ENCODE results near the gene PTPN18.
A peak's percentile ranks its signal among the peaks of the same experiment; 100 is the strongest.
"Not testable (repeated sequence)": the region's sequence is repeated elsewhere in the genome, so short reads cannot be mapped to it uniquely, and the experiment has no call there.

PTPN18 gene

DNA sequence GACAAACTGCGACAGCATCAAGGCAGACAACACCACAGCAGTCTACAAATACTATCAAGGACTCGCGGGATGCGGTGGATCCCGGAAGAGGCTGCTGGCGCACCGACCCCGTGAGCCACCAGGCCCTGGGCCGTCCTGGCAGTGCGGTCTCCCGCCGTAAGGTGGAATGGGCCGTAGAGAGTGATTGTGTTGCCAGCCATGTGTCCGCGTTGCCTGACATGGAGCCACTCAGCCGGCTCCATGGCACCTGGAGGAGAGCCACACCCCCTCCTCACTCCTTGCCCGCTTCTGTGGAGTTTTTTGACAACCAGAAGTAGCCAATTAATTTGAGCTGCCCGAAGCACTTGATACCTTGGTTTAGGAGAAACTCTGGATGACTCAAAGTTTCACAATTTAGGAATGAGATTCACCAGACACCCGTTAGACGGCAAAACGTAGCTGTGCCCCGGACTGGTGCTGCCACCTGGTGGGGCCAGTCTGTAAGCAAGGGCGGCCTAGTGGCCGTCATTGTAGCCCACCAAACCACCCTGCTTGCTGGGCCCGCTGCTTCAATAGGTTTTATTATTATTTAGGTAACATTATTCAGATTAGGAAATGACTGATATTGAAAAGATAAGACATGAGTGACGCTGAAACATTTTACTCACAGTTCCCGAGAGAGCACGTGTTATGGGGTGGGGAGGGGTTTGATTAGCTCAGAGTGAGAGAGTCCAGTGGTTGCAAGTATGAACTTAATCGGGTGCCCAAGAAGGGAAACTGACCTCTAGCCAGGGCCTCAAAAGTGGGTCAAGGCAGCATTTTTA lies 23.4 kb upstream of the PTPN18 start:
- no peak overlapping the region for H3K4me2 ChIP-seq
- H3K4me1 ChIP-seq: 0 out of 2 replicates have a peak, but pooled peaks cover 6% of the 10 kb centered on the region
- H4K20me1 ChIP-seq: no peaks in the 10 kb centered on the region
- 0 out of 2 replicates have a peak, but pooled peaks cover under 1% of the 10 kb centered on the region for H3K36me3 ChIP-seq
- no peak overlapping the region for H3K4me3 ChIP-seq
- no peak overlapping the region for H3K9ac ChIP-seq
- H3K9me3 ChIP-seq: peaks cover 12% of the 10 kb centered on the region
- H3K27me3 ChIP-seq: no peaks in the 10 kb centered on the region
- TF ChIP-seq Cebpa-rat (IDR thresholded peaks at IDR 0.05): no peak
- no peak overlapping the region for H3K27ac ChIP-seq

DNA sequence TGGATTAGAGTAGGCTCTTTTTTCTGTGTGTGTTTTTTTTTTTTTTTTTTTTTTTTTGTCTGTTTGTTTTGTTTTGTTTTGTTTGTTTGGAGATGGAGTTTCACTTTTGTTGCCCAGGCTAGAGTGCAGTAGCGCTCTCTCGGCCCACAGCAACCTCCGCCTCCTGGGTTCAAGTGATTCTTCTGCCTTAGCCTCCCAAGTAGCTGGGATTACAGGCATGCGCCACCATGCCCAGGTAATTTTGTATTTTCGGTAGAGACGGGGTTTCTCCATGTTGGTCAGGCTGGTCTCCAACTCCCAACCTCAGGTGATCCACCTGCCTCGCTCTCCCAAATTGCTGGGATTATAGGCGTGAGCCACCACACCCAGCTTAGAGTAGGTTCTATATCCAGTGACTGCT lies 22.6 kb upstream of the PTPN18 start:
- H4K20me1 ChIP-seq, H3K27ac ChIP-seq, H3K27me3 ChIP-seq, H3K4me1 ChIP-seq, H3K4me2 ChIP-seq, H3K9ac ChIP-seq, H3K4me3 ChIP-seq, H3K36me3 ChIP-seq: not testable (repeated sequence)
- peaks cover 12% of the 10 kb centered on the region for H3K9me3 ChIP-seq

DNA sequence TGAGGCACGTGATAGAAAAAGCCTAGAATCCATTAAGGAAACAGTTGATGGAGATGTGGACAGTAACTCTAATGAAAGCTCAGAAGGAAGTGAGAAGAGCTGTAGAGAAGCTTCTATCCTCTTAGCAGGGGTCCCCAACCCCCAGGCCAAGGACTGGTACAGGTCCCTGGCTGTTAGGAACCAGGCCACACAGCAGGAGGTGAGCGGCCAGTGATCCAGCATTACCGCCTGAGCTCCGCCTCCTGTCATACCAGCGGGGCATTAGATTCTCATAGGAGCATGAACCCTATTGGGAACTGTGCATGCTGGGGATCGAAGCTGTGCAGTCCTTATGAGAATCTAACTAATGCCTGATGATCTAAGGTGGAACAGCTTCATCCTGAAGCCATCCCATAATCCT lies 21.8 kb upstream of the PTPN18 start:
- H3K4me3 ChIP-seq: no peak overlapping the region
- no peaks in the 10 kb centered on the region for H4K20me1 ChIP-seq
- no peak overlapping the region for H3K4me2 ChIP-seq
- no peak overlapping the region for H3K9ac ChIP-seq
- TF ChIP-seq Cebpa-rat (IDR thresholded peaks at IDR 0.05): no peak
- H3K4me1 ChIP-seq: 0 out of 2 replicates have a peak, but pooled peaks cover 7% of the 10 kb centered on the region
- H3K27ac ChIP-seq: no peak overlapping the region
- H3K27me3 ChIP-seq: no peaks in the 10 kb centered on the region
- H3K36me3 ChIP-seq: peaks cover 14% of the 10 kb centered on the region
- peaks cover 12% of the 10 kb centered on the region for H3K9me3 ChIP-seq

DNA sequence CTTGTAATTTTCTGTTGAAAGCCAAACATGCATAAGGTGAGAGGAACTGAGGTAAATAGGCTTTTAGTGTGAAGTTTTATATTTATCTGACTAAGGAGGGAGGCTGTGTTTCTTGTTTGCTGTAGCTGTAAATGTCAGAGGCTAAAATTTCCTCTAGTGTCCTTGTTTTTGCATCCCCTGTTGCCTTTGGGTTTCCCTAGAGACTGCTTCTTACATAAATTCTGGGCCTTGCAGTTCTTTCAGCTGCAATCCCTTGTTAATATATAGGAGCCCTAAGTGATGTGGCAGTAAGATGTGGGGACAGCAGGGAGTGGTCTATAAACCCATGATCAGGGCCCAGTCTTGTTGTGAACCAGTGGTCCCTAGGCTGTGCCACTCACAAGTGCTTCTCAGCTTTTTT lies 20.6 kb upstream of the PTPN18 start:
- Histone ChIP-seq H4K20me1 (no peaks in the 10 kb centered on the region), H3K9ac (no peak overlapping the region), H3K4me3 (no peak overlapping the region), H3K4me1 (0 out of 2 replicates have a peak, but pooled peaks cover 7% of the 10 kb centered on the region), H3K4me2 (no peak overlapping the region), H3K27me3 (no peaks in the 10 kb centered on the region), H3K27ac (no peak overlapping the region), H3K9me3 (peaks cover 12% of the 10 kb centered on the region), H3K36me3 (peaks cover 26% of the 10 kb centered on the region)
- TF ChIP-seq Cebpa-rat (IDR thresholded peaks at IDR 0.05): no peak

DNA sequence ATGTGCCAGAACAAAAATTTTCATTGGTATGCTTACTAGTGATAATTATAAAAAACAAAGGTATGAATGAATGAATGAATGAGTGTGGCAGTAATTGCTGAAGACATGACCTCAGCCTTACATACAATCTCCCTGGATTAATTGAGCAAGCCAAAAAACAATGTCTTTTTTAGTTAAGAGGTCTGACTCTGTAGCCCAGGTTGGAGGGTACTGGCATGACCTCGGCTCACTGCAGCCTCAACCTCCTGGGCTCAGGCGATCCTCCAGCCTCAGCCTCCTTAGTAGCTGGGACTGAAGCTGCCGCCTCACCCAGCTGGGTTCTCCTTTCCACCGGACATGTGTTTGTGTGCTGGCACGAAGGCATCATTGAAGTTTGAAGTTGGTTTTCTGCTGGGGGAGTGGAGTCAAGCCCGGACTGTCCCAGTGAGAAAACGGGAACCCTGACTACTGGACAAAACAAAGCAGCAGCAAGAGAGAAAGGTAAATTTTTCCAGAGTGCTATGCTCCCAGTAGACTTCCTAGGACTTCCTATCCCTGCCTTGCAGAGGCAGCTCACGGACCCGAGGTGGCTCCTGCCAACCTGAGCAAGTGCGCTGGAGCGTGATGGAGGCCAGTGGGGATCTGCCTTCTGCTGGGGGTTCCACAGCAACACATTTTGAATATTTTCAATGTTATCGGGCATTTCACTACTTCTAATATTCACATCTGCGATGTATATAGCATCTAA lies 19.5 kb upstream of the PTPN18 start:
- Histone ChIP-seq H3K9ac (no peak overlapping the region), H3K4me3 (no peak overlapping the region), H3K4me2 (0 out of 2 replicates have a peak overlapping the region, but pooled peaks have one; percentile 45)

DNA sequence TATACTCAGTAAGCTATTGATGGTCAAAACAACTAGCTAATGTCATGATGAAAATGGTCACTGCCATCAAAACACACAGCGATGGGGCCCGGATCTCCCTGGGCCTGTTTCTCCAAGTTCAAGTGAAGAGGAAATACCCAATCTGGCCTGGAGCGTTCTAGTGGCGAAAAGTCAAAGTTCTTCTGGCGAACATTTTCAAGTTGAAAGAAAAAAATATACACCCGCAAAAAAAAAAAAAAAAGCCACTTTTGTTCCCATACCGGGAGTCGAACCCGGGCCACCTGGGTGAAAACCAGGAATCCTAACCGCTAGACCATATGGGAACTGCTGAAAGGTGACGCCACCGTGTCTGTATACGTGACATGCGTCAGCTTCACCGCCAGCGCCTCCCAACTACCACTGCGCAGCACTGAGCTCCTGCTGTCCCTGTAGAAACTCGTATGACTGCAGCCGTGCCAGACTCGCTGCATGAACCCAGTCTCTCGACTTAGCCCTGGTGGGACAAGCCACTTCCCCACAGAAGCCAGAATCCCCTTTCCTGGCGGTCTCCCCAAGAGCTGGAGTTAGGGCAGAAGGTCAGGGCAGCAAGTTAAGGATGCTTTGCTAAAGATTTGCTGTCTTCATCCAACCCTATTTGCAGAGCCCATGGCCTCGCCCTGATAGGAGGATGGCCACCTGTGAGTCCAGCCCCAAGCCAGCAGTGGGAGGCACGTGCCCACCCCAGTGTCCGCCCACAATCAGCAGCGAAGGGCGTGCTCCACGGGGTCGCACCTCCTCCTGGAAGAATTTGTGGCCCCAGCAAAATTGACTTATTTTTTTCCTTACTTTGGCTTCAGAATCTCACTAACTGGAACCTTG lies 18.8 kb upstream of the PTPN18 start:
- Histone ChIP-seq H3K9ac (no peak overlapping the region), H3K9me3 (peaks cover 12% of the 10 kb centered on the region), H3K4me2 (peak overlapping the region; percentile 45), H3K36me3 (peaks cover 33% of the 10 kb centered on the region), H4K20me1 (no peaks in the 10 kb centered on the region), H3K27me3 (no peaks in the 10 kb centered on the region), H3K4me3 (no peak overlapping the region), H3K4me1 (peaks cover 20% of the 10 kb centered on the region), H3K27ac (no peak overlapping the region)
- TF ChIP-seq Cebpa-rat (IDR thresholded peaks at IDR 0.05): no peak

More for the DNA sequence above, 19.5 kb upstream of the PTPN18 start:
- Histone ChIP-seq H3K27ac (no peak overlapping the region), H3K9me3 (peaks cover 12% of the 10 kb centered on the region), H3K4me1 (peaks cover 17% of the 10 kb centered on the region), H3K27me3 (no peaks in the 10 kb centered on the region), H3K36me3 (peaks cover 33% of the 10 kb centered on the region), H4K20me1 (no peaks in the 10 kb centered on the region)
- no peak for TF ChIP-seq Cebpa-rat (IDR thresholded peaks at IDR 0.05)

DNA sequence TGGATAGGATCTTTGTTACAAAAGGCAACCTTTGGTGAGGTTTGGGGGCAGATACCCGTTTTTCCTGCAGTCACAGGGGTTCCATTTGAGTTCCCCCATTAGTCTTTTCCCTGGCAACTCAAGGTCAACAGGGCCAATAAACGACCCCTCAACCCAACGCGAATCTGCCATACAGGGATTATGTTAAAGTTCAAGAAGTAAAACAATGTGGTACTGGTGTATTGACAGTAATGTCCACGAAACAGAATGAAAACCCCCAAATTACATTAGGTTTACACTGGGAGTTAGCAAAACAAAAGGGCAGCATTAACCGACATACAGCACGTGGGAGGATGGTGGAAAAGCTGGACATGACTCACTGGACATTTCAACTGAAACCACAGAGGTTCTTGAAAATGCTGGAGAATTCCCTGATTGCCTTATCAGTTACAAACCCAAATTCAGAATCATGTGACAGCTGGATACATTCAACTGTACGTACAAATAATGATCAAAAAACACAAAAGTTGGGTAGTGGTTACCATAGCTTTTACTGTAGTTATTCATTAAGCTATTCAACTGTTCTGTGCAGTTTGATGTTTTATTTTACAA lies 18.0 kb upstream of the PTPN18 start:
- no peak overlapping the region for H3K9ac ChIP-seq
- TF ChIP-seq Cebpa-rat (IDR thresholded peaks at IDR 0.05): no peak
- H3K4me1 ChIP-seq: peaks cover 20% of the 10 kb centered on the region
- no peaks in the 10 kb centered on the region for H3K27me3 ChIP-seq
- H3K4me2 ChIP-seq: no peak overlapping the region
- no peak overlapping the region for H3K27ac ChIP-seq
- H3K4me3 ChIP-seq: no peak overlapping the region
- peaks cover 12% of the 10 kb centered on the region for H3K9me3 ChIP-seq
- H3K36me3 ChIP-seq: peaks cover 33% of the 10 kb centered on the region
- no peaks in the 10 kb centered on the region for H4K20me1 ChIP-seq

DNA sequence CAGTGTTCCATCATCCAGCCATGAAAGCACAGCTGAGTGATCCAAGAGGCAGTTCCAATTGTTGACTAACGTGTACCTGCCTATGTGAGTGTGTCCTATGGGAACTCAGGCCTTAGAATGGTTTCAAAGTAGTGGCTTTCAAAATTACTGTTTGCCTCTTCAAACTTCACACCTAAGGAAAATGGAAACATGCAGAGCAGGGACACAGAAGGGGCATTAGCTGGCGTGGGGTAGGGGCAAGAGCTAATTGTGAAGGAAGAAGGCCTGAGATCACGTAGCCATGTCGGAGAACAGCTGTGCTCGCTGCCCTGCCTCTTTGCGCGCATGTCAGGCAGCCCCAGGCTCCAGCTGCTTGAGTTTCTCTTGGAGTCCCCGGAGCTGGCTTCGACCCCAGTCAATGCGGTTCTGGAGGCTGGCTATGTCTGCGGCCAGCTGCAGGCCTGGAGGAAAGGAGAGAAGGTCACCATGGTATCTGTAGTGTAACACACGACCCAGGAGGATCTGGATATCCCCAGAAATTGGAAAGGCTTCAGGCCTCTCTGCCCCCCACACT lies 17.0 kb upstream of the PTPN18 start:
- H3K4me2 ChIP-seq: no peak overlapping the region
- no peak overlapping the region for H3K4me3 ChIP-seq
- H3K27me3 ChIP-seq: no peaks in the 10 kb centered on the region
- H3K9ac ChIP-seq: no peak overlapping the region
- no peak overlapping the region for H3K27ac ChIP-seq
- peaks cover 9% of the 10 kb centered on the region for H4K20me1 ChIP-seq
- H3K36me3 ChIP-seq: peaks cover 33% of the 10 kb centered on the region
- peaks cover 24% of the 10 kb centered on the region for H3K4me1 ChIP-seq
- peaks cover 12% of the 10 kb centered on the region for H3K9me3 ChIP-seq
- no peak for TF ChIP-seq Cebpa-rat (IDR thresholded peaks at IDR 0.05)

All from BLaER1 (cell line).